ENCODE measurements around the gene EXOC1L.
"Not testable (repeated sequence)": the region's sequence is repeated elsewhere in the genome, so short reads cannot be mapped to it uniquely, and the experiment has no call there.

EXOC1L gene

GRCh38 chr4:55834086-55834795 lies 14.7 kb downstream of the EXOC1L start:
- no peak for FAIRE-seq

GRCh38 chr4:55837903-55838302 lies 18.3 kb downstream of the EXOC1L start:
- no peak for DNase-seq (ENCODE audit: extremely low spot score, insufficient read length, low read depth)
- FAIRE-seq: no peak

More at GRCh38 chr4:55834086-55834795, 14.7 kb downstream of the EXOC1L start:
- DNase-seq (ENCODE audit: extremely low spot score, insufficient read length, low read depth): no peak

GRCh38 chr4:55838356-55838755 lies 18.8 kb downstream of the EXOC1L start:
- DNase-seq (ENCODE audit: extremely low spot score, insufficient read length, low read depth): no peak
- FAIRE-seq: no peak

GRCh38 chr4:55838952-55839351 lies 19.4 kb downstream of the EXOC1L start:
- DNase-seq (ENCODE audit: extremely low spot score, insufficient read length, low read depth) (no peak), FAIRE-seq (no peak)

- FAIRE-seq: no peak
Observed at GRCh38 chr4:55840956-55841355, 21.4 kb downstream of the EXOC1L start.

GRCh38 chr4:55841373-55842239 lies 22.0 kb downstream of the EXOC1L start:
- not testable (repeated sequence) for FAIRE-seq; DNase-seq (ENCODE audit: extremely low spot score, insufficient read length, low read depth)

More at GRCh38 chr4:55840956-55841355, 21.4 kb downstream of the EXOC1L start:
- DNase-seq (ENCODE audit: extremely low spot score, insufficient read length, low read depth): no peak

- not testable (repeated sequence) for DNase-seq (ENCODE audit: extremely low spot score, insufficient read length, low read depth); FAIRE-seq
Observed at GRCh38 chr4:55842312-55842711, 22.7 kb downstream of the EXOC1L start.

GRCh38 chr4:55849724-55850123 lies 30.1 kb downstream of the EXOC1L start:
- FAIRE-seq (no peak), DNase-seq (ENCODE audit: extremely low spot score, insufficient read length, low read depth) (no peak)

- no peak for DNase-seq (ENCODE audit: extremely low spot score, insufficient read length, low read depth)
- no peak for FAIRE-seq
Observed at GRCh38 chr4:55851885-55852284, 32.3 kb downstream of the EXOC1L start.

GRCh38 chr4:55853484-55854046 lies 34.0 kb downstream of the EXOC1L start, which contains the start of gene EXOC1:
TSS of gene EXOC1 (plus strand) at chr4:55853648. CDS start at chr4:55858324, 4,676 bp downstream.
- FAIRE-seq (peak; percentile 99), DNase-seq (ENCODE audit: extremely low spot score, insufficient read length, low read depth) (peak; percentile 84)

GRCh38 chr4:55854129-55854528 lies 34.5 kb downstream of the EXOC1L start:
- FAIRE-seq: no peak
- no peak for DNase-seq (ENCODE audit: extremely low spot score, insufficient read length, low read depth)

- no peak for DNase-seq (ENCODE audit: extremely low spot score, insufficient read length, low read depth)
- no peak for FAIRE-seq
Observed at GRCh38 chr4:55857586-55857985, 38.0 kb downstream of the EXOC1L start.

- FAIRE-seq (no peak), DNase-seq (ENCODE audit: extremely low spot score, insufficient read length, low read depth) (no peak)
Observed at GRCh38 chr4:55859711-55860110, 40.1 kb downstream of the EXOC1L start.

GRCh38 chr4:55864577-55865223 lies 45.1 kb downstream of the EXOC1L start:
- no peak for FAIRE-seq

GRCh38 chr4:55865228-55865806 lies 45.7 kb downstream of the EXOC1L start:
- FAIRE-seq (no peak), DNase-seq (ENCODE audit: extremely low spot score, insufficient read length, low read depth) (no peak)

More at GRCh38 chr4:55864577-55865223, 45.1 kb downstream of the EXOC1L start:
- DNase-seq (ENCODE audit: extremely low spot score, insufficient read length, low read depth): no peak

- FAIRE-seq (no peak), DNase-seq (ENCODE audit: extremely low spot score, insufficient read length, low read depth) (no peak)
Observed at GRCh38 chr4:55866290-55866907, 46.8 kb downstream of the EXOC1L start.

- FAIRE-seq: peak; percentile 83
- peak; percentile 8 for DNase-seq (ENCODE audit: extremely low spot score, insufficient read length, low read depth)
Observed at GRCh38 chr4:55866973-55867574, 47.5 kb downstream of the EXOC1L start.

- DNase-seq (ENCODE audit: extremely low spot score, insufficient read length, low read depth): no peak
- no peak for FAIRE-seq
Observed at GRCh38 chr4:55868581-55869090, 49.0 kb downstream of the EXOC1L start.
